Skin of body (tissue), 2 donors: ENCODE data around the gene ZNF888. TPM values are rescaled to one million over a fixed set of nuclear protein-coding genes. Genes with fewer than 3 reads are reported as not detected.
"Not testable (repeated sequence)": the region's sequence is repeated elsewhere in the genome, so short reads cannot be mapped to it uniquely, and the experiment has no call there.

Experiments used
- DNase-seq: peaks from one replicate; lab custom pipeline; 2025; lab: John Stamatoyannopoulos, UW
- total RNA-seq: library from RNA; depleted of rRNA; stranded (reverse); fragments of >200 nt; gene quantifications from one replicate; pipeline ENCODE4 v1.2.3, GENCODE V29; 2014

Gene ZNF888
- total RNA-seq, result 4.8 TPM

GRCh38 chr19:52922841-52923777, at the start of gene ZNF888:
ZNF888 (minus strand) TSS chr19:52923428; CDS start chr19:52917873, 5,555 bp downstream.
- DNase-seq, result peak; percentile 73

- no peak for DNase-seq
These were observed 44.5 kb upstream of the ZNF888 start for GRCh38 chr19:52967772-52968171.

- no peak for DNase-seq
These were observed 40.0 kb upstream of the ZNF888 start for GRCh38 chr19:52963247-52963618.

GRCh38 chr19:52962394-52963246, 39.4 kb upstream of the ZNF888 start, which contains the start of gene ZNF816:
ZNF816 (minus strand) TSS chr19:52962881; CDS start chr19:52956089, 6,792 bp downstream.
- peak; percentile 92 for DNase-seq

- DNase-seq, result no peak
These were observed 38.8 kb upstream of the ZNF888 start for GRCh38 chr19:52961981-52962380.

GRCh38 chr19:52959613-52960295, 36.5 kb upstream of the ZNF888 start:
- no peak for DNase-seq

GRCh38 chr19:52957591-52957990, 34.4 kb upstream of the ZNF888 start:
- no peak for DNase-seq

- no peak for DNase-seq
These were observed 33.7 kb upstream of the ZNF888 start for GRCh38 chr19:52956917-52957316.

- no peak for DNase-seq
These were observed 26.2 kb upstream of the ZNF888 start for GRCh38 chr19:52949422-52949821.

- no peak for DNase-seq
These were observed 25.0 kb upstream of the ZNF888 start for GRCh38 chr19:52948025-52948770.

GRCh38 chr19:52946322-52947310, 23.4 kb upstream of the ZNF888 start:
- no peak for DNase-seq

GRCh38 chr19:52945652-52946321, 22.6 kb upstream of the ZNF888 start:
- DNase-seq, result no peak

- not testable (repeated sequence) for DNase-seq
These were observed 21.7 kb upstream of the ZNF888 start for GRCh38 chr19:52944703-52945493.

- DNase-seq, result no peak
These were observed 20.8 kb upstream of the ZNF888 start for GRCh38 chr19:52943884-52944643.

- DNase-seq, result no peak
These were observed 20.1 kb upstream of the ZNF888 start for GRCh38 chr19:52943134-52943883.

- DNase-seq, result peak; percentile 60
These were observed 19.3 kb upstream of the ZNF888 start for GRCh38 chr19:52942386-52943133.
